Activated CD8-positive, alpha-beta T cell treated with anti-CD3 and anti-CD28 coated beads for 36 hours (primary cell): ENCODE results near the gene NALCN. TPM values are rescaled to one million over a fixed set of nuclear protein-coding genes. Genes with fewer than 3 reads are reported as not detected.

Source experiments
- ATAC-seq: fragments of 200-7000 bp; cut with Tn5 transposase; one replicate; pipeline ENCODE4 v1.10.0; 2021; ENCODE audit warnings: mild to moderate bottlenecking, moderate library complexity
- CTCF ChIA-PET: fragments of 350-600 bp; sonication (Branson Sonifier 250); formaldehyde crosslinking; loops from one replicate; lab custom pipeline; 2021; ENCODE audit warnings: antibody characterized with exemption; lab: Charles Lee
- POLR2A ChIA-PET: fragments of 350-600 bp; sonication (Branson Sonifier 250); formaldehyde crosslinking; loops from one replicate; lab custom pipeline; 2021; ENCODE audit warnings: antibody characterized with exemption; lab: Charles Lee
- DNase-seq: peaks from one replicate; pipeline ENCODE4 v3.0.0-alpha.2; 2020
- H3K27ac Mint-ChIP-seq: one replicate; pipeline ENCODE4 v1.8.0; 2021; ENCODE audit warnings: mild to moderate bottlenecking, mixed read lengths
- H3K27me3 Mint-ChIP-seq: one replicate; pipeline ENCODE4 v1.8.0; 2021; ENCODE audit warnings: mixed read lengths
- H3K36me3 Mint-ChIP-seq: one replicate; pipeline ENCODE4 v1.8.0; 2021; ENCODE audit warnings: low read depth, mixed read lengths
- H3K4me1 Mint-ChIP-seq: one replicate; pipeline ENCODE4 v1.8.0; 2021; ENCODE audit warnings: low read depth, mixed read lengths
- H3K4me3 Mint-ChIP-seq: one replicate; pipeline ENCODE4 v1.8.0; 2021; ENCODE audit warnings: mild to moderate bottlenecking, moderate library complexity, mixed read lengths
- H3K9me3 Mint-ChIP-seq: one replicate; pipeline ENCODE4 v1.8.0; 2021; ENCODE audit warnings: mixed read lengths
- CTCF ChIP-seq: fragments of 200-600 bp; IDR thresholded peaks from one replicate; pipeline ENCODE4 v1.8.0; 2022; ENCODE audit warnings: antibody characterized with exemption, mild to moderate bottlenecking
- intact Hi-C: fragments of 100-400 bp; cut with micrococcal nuclease; formaldehyde crosslinking; loops from one replicate; pipeline ENCODE4 v1.10.0; 2022
- total RNA-seq, 2 experiments: library from RNA; stranded (reverse); gene quantifications; one replicate each; pipeline ENCODE4 v1.2.3, GENCODE V29; 2021

Gene NALCN
- total RNA-seq, 2 experiments from 2014 or later = not detected

DNA sequence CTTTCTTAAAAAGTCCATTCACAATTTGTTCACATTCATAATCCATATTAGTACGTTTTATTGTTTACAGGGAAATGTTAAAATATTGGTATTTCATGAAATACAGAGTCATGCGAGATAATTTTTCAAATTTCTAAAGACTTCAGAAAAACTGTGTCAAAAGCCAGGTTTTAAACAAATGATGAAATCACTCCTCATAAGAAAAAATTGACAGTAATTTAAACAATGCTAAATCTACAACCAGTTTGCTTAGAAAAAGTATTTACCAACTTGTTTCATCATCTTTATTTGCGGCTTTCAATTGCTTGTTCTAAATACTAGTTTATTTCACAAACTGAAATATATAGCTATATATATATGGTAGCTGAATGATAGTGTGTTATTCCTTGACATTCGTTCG, 1.2 kb upstream of the NALCN start:
- ChIA-PET POLR2A (no interaction called here), CTCF (no interaction called here)
- intact Hi-C loops = no loop called here
- ATAC-seq (no peak), DNase-seq (no peak)
- H3K4me1 Mint-ChIP-seq = no peaks in the 10 kb centered on the region
- no peaks in the 10 kb centered on the region for H3K9me3 Mint-ChIP-seq
- H3K36me3 Mint-ChIP-seq = no peaks in the 10 kb centered on the region
- no peak overlapping the region for H3K4me3 Mint-ChIP-seq
- peaks cover 32% of the 10 kb centered on the region for H3K27me3 Mint-ChIP-seq
- no peak overlapping the region for H3K27ac Mint-ChIP-seq
- no peak for TF ChIP-seq CTCF

- intact Hi-C loops = no loop called here
- H3K27ac Mint-ChIP-seq = no peak overlapping the region
- no peaks in the 10 kb centered on the region for H3K9me3 Mint-ChIP-seq
- no peak overlapping the region for H3K4me3 Mint-ChIP-seq
- POLR2A ChIA-PET = no interaction called here
- ATAC-seq (no peak), DNase-seq (no peak)
- no peak for TF ChIP-seq CTCF
- no peaks in the 10 kb centered on the region for H3K36me3 Mint-ChIP-seq
- no peaks in the 10 kb centered on the region for H3K4me1 Mint-ChIP-seq
- CTCF ChIA-PET = no interaction called here
- peaks cover 35% of the 10 kb centered on the region for H3K27me3 Mint-ChIP-seq
These were observed 717 bp upstream of the NALCN start for GRCh38 chr13:101417043-101417406.

DNA sequence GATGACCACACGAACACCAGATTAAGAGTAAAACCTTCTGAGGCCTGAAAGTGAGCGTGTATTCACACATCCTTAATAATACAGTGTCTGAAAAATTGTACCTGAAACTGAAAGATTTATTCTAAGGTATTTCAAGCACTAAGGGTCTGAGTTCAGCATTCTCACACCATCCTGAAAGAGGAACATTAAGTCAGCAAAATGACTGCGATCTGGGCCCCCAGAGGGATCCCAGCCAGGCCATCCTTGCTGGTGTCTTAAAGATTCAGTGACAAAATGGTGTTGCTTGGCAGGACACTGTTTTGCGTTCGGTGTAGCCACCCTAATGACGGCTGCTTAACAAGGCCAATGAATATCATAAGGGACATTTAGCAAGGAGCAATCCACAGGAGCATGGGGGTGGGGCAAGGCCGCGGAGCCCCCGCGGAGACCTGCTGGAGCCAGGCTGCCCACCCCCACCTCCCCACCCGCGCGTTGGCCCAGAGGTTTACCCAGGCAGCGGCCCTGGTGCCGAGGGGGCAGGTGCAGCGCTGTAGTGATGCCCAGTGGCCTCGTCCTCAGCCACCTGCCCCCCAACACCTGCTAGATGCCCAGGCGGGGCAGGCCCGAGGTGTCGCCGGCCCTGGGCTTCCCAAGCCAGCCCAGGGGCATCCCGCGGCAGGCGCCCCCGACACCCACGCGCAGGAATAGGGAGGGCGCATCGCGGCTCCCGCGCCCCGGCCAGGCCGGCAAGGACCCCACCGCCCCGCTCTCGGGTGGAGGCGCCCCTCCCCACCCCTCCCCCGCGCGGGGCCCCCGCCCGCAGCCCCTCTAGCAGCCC, 742 bp downstream of the NALCN start:
- no peak for ATAC-seq

DNA sequence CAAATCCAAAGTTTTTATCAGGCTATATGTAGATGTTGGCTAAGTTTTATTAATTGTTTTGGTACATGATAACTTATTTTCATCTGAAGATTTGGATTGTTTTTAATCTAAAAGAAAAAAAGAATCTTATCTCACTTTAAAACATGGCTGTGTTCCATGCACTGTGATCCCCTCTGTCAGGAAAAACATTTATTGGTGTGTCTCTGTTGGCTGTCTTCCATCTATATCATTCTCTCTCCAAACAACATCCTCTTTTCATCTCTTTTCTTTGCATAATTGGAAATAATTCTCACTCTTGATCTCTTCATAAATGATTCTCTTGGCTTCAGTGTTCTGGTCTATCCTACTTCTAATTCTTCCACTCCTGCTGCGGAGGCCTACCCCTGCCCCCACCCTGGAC, 4.2 kb downstream of the NALCN start:
- intact Hi-C loops = no loop called here
- ChIA-PET POLR2A (no interaction called here), CTCF (no interaction called here)
- Mint-ChIP-seq H3K36me3 (no peaks in the 10 kb centered on the region), H3K9me3 (no peaks in the 10 kb centered on the region), H3K4me1 (no peaks in the 10 kb centered on the region), H3K27ac (no peak overlapping the region), H3K4me3 (no peak overlapping the region), H3K27me3 (peaks cover 24% of the 10 kb centered on the region)
- no peak for DNase-seq
- ATAC-seq = no peak
- TF ChIP-seq CTCF = no peak

More for the DNA sequence above, 742 bp downstream of the NALCN start:
- Mint-ChIP-seq H3K4me1 (no peaks in the 10 kb centered on the region), H3K4me3 (no peak overlapping the region), H3K27me3 (peaks cover 35% of the 10 kb centered on the region), H3K36me3 (no peaks in the 10 kb centered on the region), H3K27ac (no peak overlapping the region), H3K9me3 (no peaks in the 10 kb centered on the region)
- no peak for DNase-seq
- no peak for TF ChIP-seq CTCF
- CTCF ChIA-PET = no interaction called here
- POLR2A ChIA-PET = no interaction called here
- intact Hi-C loops = no loop called here

- Mint-ChIP-seq H3K27me3 (peaks cover 5% of the 10 kb centered on the region), H3K9me3 (no peaks in the 10 kb centered on the region), H3K4me3 (no peak overlapping the region), H3K36me3 (no peaks in the 10 kb centered on the region), H3K27ac (no peak overlapping the region), H3K4me1 (no peaks in the 10 kb centered on the region)
- ChIA-PET POLR2A (no interaction called here), CTCF (no interaction called here)
- TF ChIP-seq CTCF = no peak
- intact Hi-C loops = no loop called here
- ATAC-seq (no peak), DNase-seq (no peak)
These were observed 7.2 kb downstream of the NALCN start for GRCh38 chr13:101408992-101409656.
